GM20000 (cell line): Measurements from ENCODE around the gene GLS2.

Experiments
- DNase-seq: peaks from one replicate; pipeline ENCODE4 v3.0.0; 2012; ENCODE audit warnings: low spot score
- TF ChIP-seq, protein P1 (sequence below): IDR thresholded peaks from 2 replicates; pipeline ENCODE4 v1.5.1; 2012; ENCODE audit warnings: mild to moderate bottlenecking, control low read depth; ENCODE audit errors: extremely low read depth, missing control alignments

The GLS2 gene

GRCh38 chr12:56477521-56478225 lies 10.3 kb downstream of the GLS2 start:
- TF ChIP-seq, protein P1, sequence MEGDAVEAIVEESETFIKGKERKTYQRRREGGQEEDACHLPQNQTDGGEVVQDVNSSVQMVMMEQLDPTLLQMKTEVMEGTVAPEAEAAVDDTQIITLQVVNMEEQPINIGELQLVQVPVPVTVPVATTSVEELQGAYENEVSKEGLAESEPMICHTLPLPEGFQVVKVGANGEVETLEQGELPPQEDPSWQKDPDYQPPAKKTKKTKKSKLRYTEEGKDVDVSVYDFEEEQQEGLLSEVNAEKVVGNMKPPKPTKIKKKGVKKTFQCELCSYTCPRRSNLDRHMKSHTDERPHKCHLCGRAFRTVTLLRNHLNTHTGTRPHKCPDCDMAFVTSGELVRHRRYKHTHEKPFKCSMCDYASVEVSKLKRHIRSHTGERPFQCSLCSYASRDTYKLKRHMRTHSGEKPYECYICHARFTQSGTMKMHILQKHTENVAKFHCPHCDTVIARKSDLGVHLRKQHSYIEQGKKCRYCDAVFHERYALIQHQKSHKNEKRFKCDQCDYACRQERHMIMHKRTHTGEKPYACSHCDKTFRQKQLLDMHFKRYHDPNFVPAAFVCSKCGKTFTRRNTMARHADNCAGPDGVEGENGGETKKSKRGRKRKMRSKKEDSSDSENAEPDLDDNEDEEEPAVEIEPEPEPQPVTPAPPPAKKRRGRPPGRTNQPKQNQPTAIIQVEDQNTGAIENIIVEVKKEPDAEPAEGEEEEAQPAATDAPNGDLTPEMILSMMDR = no peak
- DNase-seq = no peak

GRCh38 chr12:56476972-56477432 lies 11.0 kb downstream of the GLS2 start:
- TF ChIP-seq, protein P1 = no peak
- DNase-seq = no peak

GRCh38 chr12:56476143-56476542 lies 11.8 kb downstream of the GLS2 start:
- no peak for DNase-seq
- TF ChIP-seq, protein P1 = no peak

DNA sequence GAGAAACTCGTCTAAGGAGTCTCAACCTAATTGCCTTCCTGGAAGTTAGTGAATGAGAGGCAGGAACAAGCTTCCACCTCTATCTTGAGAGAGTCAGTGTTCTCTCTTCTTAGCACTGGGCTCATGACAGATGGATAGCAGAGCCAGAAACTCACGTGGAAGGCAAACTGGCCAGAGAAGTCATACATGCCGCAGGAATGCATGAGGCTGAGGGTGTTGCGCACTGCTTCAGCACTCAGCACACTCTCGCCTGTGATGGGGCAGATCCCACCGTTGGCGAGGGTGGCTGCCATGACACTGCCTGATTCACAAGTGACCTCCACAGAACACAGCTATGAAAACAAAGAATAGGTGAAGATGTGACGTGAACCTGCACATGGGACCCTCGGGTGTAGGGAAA lies 13.6 kb downstream of the GLS2 start:
- DNase-seq = no peak
- TF ChIP-seq, protein P1 = no peak

GRCh38 chr12:56469007-56469930 lies 18.7 kb downstream of the GLS2 start:
- DNase-seq = no peak
- TF ChIP-seq, protein P1 = no peak

- TF ChIP-seq, protein P1 = peak; percentile 21
- DNase-seq = peak; percentile 92
These were observed 19.6 kb downstream of the GLS2 start, which contains the start of gene SPRYD4 for GRCh38 chr12:56468216-56469006. SPRYD4 (plus strand) TSS chr12:56468578; CDS start chr12:56468592, 14 bp downstream.
